DND-41 (cell line): Measurements from ENCODE around the gene ZNF48.

Experiments used
- CTCF ChIP-seq: IDR thresholded peaks from 2 replicates; pipeline ENCODE4 v1.5.1; 2012; ENCODE audit warnings: borderline replicate concordance, low read length, moderate library complexity, mild to moderate bottlenecking; ENCODE audit not compliant: poor library complexity, severe bottlenecking; ENCODE audit errors: extremely low read depth
- EZH2 ChIP-seq: IDR thresholded peaks from 3 replicates; pipeline ENCODE4 v1.6.1; 2012; ENCODE audit warnings: borderline replicate concordance, low read depth, mild to moderate bottlenecking, moderate library complexity, low read length, inconsistent platforms; ENCODE audit not compliant: severe bottlenecking

GRCh38 chr16:30416624-30417528, 21.7 kb downstream of the ZNF48 start:
- TF ChIP-seq EZH2 (no peak), CTCF (no peak)
